NT2/D1 (cell line): Measurements from ENCODE around the gene IRF7.
A peak's percentile ranks its signal among the peaks of the same experiment; 100 is the strongest.

Experiments used
- DNase-seq: peaks from one replicate; pipeline ENCODE4 v3.0.0-alpha.2; 2011; ENCODE audit warnings: low read depth, low spot score
- H3K27me3 ChIP-seq: 2 replicates; pipeline ENCODE4 v1.6.0; 2011; ENCODE audit warnings: mild to moderate bottlenecking; ENCODE audit not compliant: insufficient read length, insufficient read depth
- H3K36me3 ChIP-seq: 2 replicates; pipeline ENCODE4 v1.6.1; 2011; ENCODE audit warnings: mild to moderate bottlenecking, low read length, mixed read lengths; ENCODE audit not compliant: insufficient read depth, insufficient read length
- H3K4me1 ChIP-seq: 2 replicates; pipeline ENCODE4 v1.5.1; 2011; ENCODE audit not compliant: insufficient read depth, insufficient read length
- H3K4me3 ChIP-seq: 2 replicates; pipeline ENCODE4 v1.5.1; 2011; ENCODE audit warnings: low read depth; ENCODE audit not compliant: insufficient read length
- H3K9ac ChIP-seq: 2 replicates; pipeline ENCODE4 v1.6.0; 2011; ENCODE audit warnings: low read depth; ENCODE audit not compliant: insufficient read length
- H3K9me3 ChIP-seq: 2 replicates; pipeline ENCODE4 v1.5.1; 2011; ENCODE audit warnings: mild to moderate bottlenecking, low read length; ENCODE audit not compliant: insufficient read depth
- SUZ12 ChIP-seq: IDR thresholded peaks from 2 replicates; pipeline ENCODE4 v1.6.1; 2011; ENCODE audit not compliant: insufficient read length, insufficient read depth; ENCODE audit errors: extremely low read depth
- YY1 ChIP-seq: IDR thresholded peaks from 2 replicates; pipeline ENCODE4 v1.6.1; 2011; ENCODE audit not compliant: insufficient read length, insufficient read depth
- ZNF274 ChIP-seq: IDR thresholded peaks from 2 replicates; pipeline ENCODE4 v1.6.1; 2011; ENCODE audit warnings: mild to moderate bottlenecking, low read depth, low read length

Gene IRF7

GRCh38 chr11:581342-581741 lies 34.4 kb downstream of the IRF7 start:
- Histone ChIP-seq H3K4me3 (no peak overlapping the region), H3K36me3 (peaks cover 71% of the 10 kb centered on the region), H3K9me3 (no peaks in the 10 kb centered on the region), H3K9ac (no peak overlapping the region), H3K4me1 (peaks cover 21% of the 10 kb centered on the region), H3K27me3 (no peaks in the 10 kb centered on the region)
- no peak for DNase-seq
- no peak for TF ChIP-seq SUZ12
- TF ChIP-seq YY1: no peak
- no peak for TF ChIP-seq ZNF274

- H3K9ac ChIP-seq: peak overlapping the region; percentile 42
- peaks cover 6% of the 10 kb centered on the region for H3K27me3 ChIP-seq
- no peak overlapping the region for H3K4me3 ChIP-seq
- TF ChIP-seq YY1 (no peak), ZNF274 (no peak), SUZ12 (no peak)
- no peaks in the 10 kb centered on the region for H3K9me3 ChIP-seq
- peaks cover 20% of the 10 kb centered on the region for H3K4me1 ChIP-seq
- peaks cover 67% of the 10 kb centered on the region for H3K36me3 ChIP-seq
- no peak for DNase-seq
These were observed 35.7 kb downstream of the IRF7 start for GRCh38 chr11:579830-580601.

GRCh38 chr11:578276-579035 lies 37.3 kb downstream of the IRF7 start:
- Histone ChIP-seq H3K9ac (peak overlapping the region; percentile 99), H3K4me1 (peaks cover 23% of the 10 kb centered on the region), H3K9me3 (no peaks in the 10 kb centered on the region), H3K4me3 (no peak overlapping the region), H3K36me3 (peaks cover 53% of the 10 kb centered on the region), H3K27me3 (peaks cover 17% of the 10 kb centered on the region)
- TF ChIP-seq SUZ12 (no peak), YY1 (no peak)
- no peak for DNase-seq

GRCh38 chr11:577611-577894 lies 38.2 kb downstream of the IRF7 start:
- no peak for TF ChIP-seq SUZ12
- no peak for TF ChIP-seq YY1
- H3K9me3 ChIP-seq: no peaks in the 10 kb centered on the region
- peaks cover 29% of the 10 kb centered on the region for H3K4me1 ChIP-seq
- H3K4me3 ChIP-seq: peak overlapping the region; percentile 92
- DNase-seq: no peak
- peak overlapping the region; percentile 99 for H3K9ac ChIP-seq
- H3K36me3 ChIP-seq: peaks cover 49% of the 10 kb centered on the region
- H3K27me3 ChIP-seq: peaks cover 20% of the 10 kb centered on the region

DNA sequence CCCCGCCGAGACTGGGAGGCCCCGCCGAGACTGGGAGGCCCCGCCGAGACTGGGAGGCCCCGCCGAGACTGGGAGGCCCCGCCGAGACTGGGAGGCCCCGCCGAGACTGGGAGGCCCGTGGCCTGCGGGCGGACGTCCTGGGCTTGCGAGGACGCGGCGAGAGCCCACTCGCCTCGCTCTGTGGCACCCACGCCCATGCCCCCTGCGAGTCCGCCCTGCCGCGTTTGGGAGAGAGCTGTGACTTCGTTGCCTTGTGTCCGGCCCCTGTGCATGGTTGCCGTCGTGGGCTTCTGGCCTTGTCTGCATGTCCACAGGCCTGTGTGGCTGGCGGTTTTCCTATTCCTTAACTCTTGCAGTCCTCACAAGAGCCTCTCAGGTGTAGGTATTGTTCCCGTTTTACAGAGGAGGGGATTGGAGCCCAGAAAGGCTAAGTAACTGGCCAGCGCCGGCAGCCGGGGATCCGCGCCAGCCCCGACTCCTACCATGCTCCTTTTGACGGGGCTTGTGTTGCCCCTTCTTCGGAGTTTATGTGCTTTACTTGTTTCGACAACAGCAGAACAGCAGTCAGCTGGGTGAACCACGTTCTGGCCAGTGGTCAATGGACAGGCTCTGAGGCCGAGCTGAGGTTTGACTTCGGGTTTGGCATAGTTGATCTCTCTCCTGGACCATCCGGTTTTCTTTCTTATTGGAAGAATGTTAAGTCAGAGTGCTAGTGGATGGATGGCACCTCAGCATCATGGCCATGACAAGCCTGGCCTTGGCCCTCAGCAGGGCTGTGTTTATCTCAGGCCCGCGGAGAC lies 38.7 kb downstream of the IRF7 start:
- peaks cover 29% of the 10 kb centered on the region for H3K4me1 ChIP-seq
- peaks cover 20% of the 10 kb centered on the region for H3K27me3 ChIP-seq
- no peak for DNase-seq
- H3K9me3 ChIP-seq: no peaks in the 10 kb centered on the region
- peak overlapping the region; percentile 92 for H3K4me3 ChIP-seq
- peaks cover 45% of the 10 kb centered on the region for H3K36me3 ChIP-seq
- peak overlapping the region; percentile 99 for H3K9ac ChIP-seq
- no peak for TF ChIP-seq SUZ12
- no peak for TF ChIP-seq ZNF274
- no peak for TF ChIP-seq YY1

DNA sequence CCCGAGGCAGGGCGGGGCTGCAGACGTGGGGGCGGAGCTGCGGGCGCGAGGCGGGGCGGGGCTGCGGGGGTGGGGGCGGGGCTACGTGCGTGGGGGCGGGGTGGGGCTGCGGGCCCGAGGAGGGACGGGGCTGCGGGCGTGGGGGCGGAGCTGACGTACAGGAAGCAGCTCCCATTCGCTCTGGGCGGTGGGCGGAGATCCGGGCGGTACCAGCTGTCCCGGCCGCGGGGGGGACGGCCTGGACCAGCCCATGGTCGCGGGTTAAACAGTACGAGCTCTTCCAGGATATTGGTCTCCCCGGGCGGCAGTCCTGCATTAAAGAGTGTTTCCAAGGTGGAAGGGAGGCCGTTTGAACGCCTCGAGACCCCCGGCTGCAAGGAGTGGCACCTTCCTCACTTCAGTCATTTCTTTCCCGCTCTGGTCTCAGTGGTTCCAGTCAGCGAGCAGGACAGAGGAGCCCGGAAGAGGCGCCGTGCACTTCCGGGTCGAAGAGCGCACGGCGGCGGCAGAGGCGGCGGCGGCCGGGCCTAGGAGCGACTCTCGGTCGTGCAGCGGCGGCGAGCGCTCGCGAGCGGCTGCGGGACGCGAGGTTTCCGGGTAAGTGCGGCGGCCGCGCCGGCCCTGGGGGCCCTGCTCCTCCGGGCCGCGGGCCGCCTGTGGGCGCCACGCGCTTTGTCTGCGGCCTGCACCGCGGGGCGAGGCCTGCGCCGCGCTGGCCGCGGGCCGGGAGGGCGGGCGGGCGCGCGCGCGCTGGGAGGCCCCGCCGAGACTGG lies 39.6 kb downstream of the IRF7 start, which contains the start of gene PHRF1:
TSS of gene PHRF1 (plus strand) at position 475 of the 773 bp plus-strand sequence. CDS start 5,043 bp downstream, outside the sequence.
- H3K4me1 ChIP-seq: peaks cover 36% of the 10 kb centered on the region
- TF ChIP-seq ZNF274 (no peak), SUZ12 (no peak), YY1 (no peak)
- peaks cover 37% of the 10 kb centered on the region for H3K36me3 ChIP-seq
- H3K4me3 ChIP-seq: peak within 1 kb of the TSS; percentile 92
- H3K9me3 ChIP-seq: no peaks in the 10 kb centered on the region
- DNase-seq: peak; percentile 89
- H3K9ac ChIP-seq: peak within 1 kb of the TSS; percentile 99
- H3K27me3 ChIP-seq: peaks cover 20% of the 10 kb centered on the region
